Measurements from ENCODE around the gene GLYR1.

- no peak for TF ChIP-seq CTCF (conservative IDR thresholded peaks at IDR 0.05; ENCODE audit: low read depth, low read length)
- TF ChIP-seq EZH2 (IDR thresholded peaks at IDR 0.05; ENCODE audit: low read length, unreplicated experiment) = no peak
- TF ChIP-seq EZH2phosphoT487 (IDR thresholded peaks at IDR 0.05; ENCODE audit: borderline replicate concordance, low read length) = no peak
Measured at GRCh38 chr16:4833584-4833983, 13.5 kb downstream of the GLYR1 start.

Data from PC-3 (cell line).